NCI-H524 treated with DMSO at 0.1 percent for 48 hours (cell line): ENCODE results near the gene PADI3.
"Not testable (repeated sequence)": the region's sequence is repeated elsewhere in the genome, so short reads cannot be mapped to it uniquely, and the experiment has no call there.

Experiments used
- DNase-seq: peaks from one replicate; lab custom pipeline; 2025; lab: John Stamatoyannopoulos, UW

The PADI3 gene

GRCh38 chr1:17305576-17306095, 56.7 kb downstream of the PADI3 start:
- DNase-seq: no peak

- no peak for DNase-seq
Measured at GRCh38 chr1:17306407-17306806, 57.5 kb downstream of the PADI3 start.

GRCh38 chr1:17306921-17307320, 58.0 kb downstream of the PADI3 start:
- DNase-seq: no peak

GRCh38 chr1:17307329-17307728, 58.4 kb downstream of the PADI3 start:
- DNase-seq: no peak

- DNase-seq: no peak
Measured at GRCh38 chr1:17307946-17308345, 59.0 kb downstream of the PADI3 start, which contains the start of gene PADI4. PADI4 (plus strand) TSS chr1:17308197; CDS start chr1:17308223, 26 bp downstream.

- DNase-seq: no peak
Measured at GRCh38 chr1:17308593-17308992, 59.7 kb downstream of the PADI3 start.

- DNase-seq: no peak
Measured at GRCh38 chr1:17309426-17310067, 60.6 kb downstream of the PADI3 start.

GRCh38 chr1:17310068-17310640, 61.3 kb downstream of the PADI3 start:
- no peak for DNase-seq

GRCh38 chr1:17313530-17314309, 64.8 kb downstream of the PADI3 start:
- DNase-seq: no peak

- no peak for DNase-seq
Measured at GRCh38 chr1:17314491-17314971, 65.6 kb downstream of the PADI3 start.

- no peak for DNase-seq
Measured at GRCh38 chr1:17315542-17316130, 66.7 kb downstream of the PADI3 start.

GRCh38 chr1:17316704-17317103, 67.8 kb downstream of the PADI3 start:
- DNase-seq: no peak

- no peak for DNase-seq
Measured at GRCh38 chr1:17318262-17318661, 69.4 kb downstream of the PADI3 start.

GRCh38 chr1:17319561-17320350, 70.9 kb downstream of the PADI3 start:
- DNase-seq: no peak

- DNase-seq: not testable (repeated sequence)
Measured at GRCh38 chr1:17321857-17322390, 73.0 kb downstream of the PADI3 start.

- DNase-seq: no peak
Measured at GRCh38 chr1:17328855-17329254, 80.0 kb downstream of the PADI3 start.

GRCh38 chr1:17329610-17330009, 80.7 kb downstream of the PADI3 start:
- no peak for DNase-seq

- no peak for DNase-seq
Measured at GRCh38 chr1:17330856-17331255, 82.0 kb downstream of the PADI3 start.

- DNase-seq: no peak
Measured at GRCh38 chr1:17333081-17333480, 84.2 kb downstream of the PADI3 start.
